ENCODE measurements around the gene SERPIND1.
"Not testable (repeated sequence)": the region's sequence is repeated elsewhere in the genome, so short reads cannot be mapped to it uniquely, and the experiment has no call there.

SERPIND1 gene

GRCh38 chr22:20805972-20806471 is 32.1 kb downstream of the SERPIND1 start:
- H3K9me3 Mint-ChIP-seq (ENCODE audit: low read depth): no peaks in the 10 kb centered on the region
- no peak overlapping the region for H3K27ac Mint-ChIP-seq
- H3K36me3 Mint-ChIP-seq: peaks cover 12% of the 10 kb centered on the region
- peaks cover 12% of the 10 kb centered on the region for H3K4me1 Mint-ChIP-seq (ENCODE audit: low read depth)
- no peaks in the 10 kb centered on the region for H3K27me3 Mint-ChIP-seq
- no peak overlapping the region for H3K4me3 Mint-ChIP-seq

DNA sequence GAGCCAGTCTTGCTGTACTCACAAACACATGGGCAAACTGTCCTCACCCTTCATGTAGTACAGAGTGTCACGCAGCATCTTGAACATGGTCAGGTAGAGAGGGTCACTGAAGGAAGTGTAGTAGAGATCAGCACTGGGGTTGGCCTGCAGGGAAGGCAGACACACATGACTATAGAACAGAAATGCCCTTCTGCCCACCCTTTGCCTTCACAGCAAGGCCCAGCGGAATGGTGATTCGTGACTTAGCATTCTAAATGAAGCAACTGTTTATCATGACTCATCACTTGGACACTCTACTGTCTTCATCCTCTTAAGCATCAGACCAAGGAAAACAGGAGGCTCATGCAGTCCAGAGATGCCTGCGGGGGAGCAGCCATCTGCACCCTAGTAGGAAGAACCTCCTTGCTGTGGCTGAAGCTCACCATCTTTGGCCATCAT is 33.4 kb downstream of the SERPIND1 start:
- H3K36me3 Mint-ChIP-seq: peaks cover 12% of the 10 kb centered on the region
- H3K9me3 Mint-ChIP-seq (ENCODE audit: low read depth): no peaks in the 10 kb centered on the region
- H3K4me3 Mint-ChIP-seq: no peak overlapping the region
- no peaks in the 10 kb centered on the region for H3K27me3 Mint-ChIP-seq
- no peak overlapping the region for H3K27ac Mint-ChIP-seq
- H3K4me1 Mint-ChIP-seq (ENCODE audit: low read depth): peaks cover 21% of the 10 kb centered on the region

DNA sequence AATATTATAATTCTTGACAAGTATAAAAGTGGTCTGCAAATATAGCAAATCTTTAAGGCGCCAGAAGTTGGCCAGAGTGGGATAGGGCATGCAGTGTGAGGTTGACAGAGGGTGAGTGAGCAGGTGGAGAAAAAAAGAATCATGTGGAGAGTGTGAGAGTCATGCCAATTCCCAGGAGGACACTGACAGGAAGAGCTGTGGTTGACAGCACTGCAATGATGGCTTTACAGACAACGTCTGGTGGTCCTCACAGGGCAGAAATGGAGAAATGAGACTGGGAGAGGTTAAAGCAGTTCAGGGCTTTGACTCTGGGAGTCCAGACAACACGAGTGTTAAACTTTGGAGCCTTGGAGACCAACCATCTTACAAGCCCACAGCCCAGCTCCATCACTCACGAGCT is 34.9 kb downstream of the SERPIND1 start:
- Mint-ChIP-seq H3K27me3 (no peaks in the 10 kb centered on the region), H3K9me3 (ENCODE audit: low read depth) (no peaks in the 10 kb centered on the region), H3K36me3 (peaks cover 12% of the 10 kb centered on the region), H3K27ac (peak overlapping the region; percentile 64), H3K4me3 (no peak overlapping the region), H3K4me1 (ENCODE audit: low read depth) (peaks cover 21% of the 10 kb centered on the region)

DNA sequence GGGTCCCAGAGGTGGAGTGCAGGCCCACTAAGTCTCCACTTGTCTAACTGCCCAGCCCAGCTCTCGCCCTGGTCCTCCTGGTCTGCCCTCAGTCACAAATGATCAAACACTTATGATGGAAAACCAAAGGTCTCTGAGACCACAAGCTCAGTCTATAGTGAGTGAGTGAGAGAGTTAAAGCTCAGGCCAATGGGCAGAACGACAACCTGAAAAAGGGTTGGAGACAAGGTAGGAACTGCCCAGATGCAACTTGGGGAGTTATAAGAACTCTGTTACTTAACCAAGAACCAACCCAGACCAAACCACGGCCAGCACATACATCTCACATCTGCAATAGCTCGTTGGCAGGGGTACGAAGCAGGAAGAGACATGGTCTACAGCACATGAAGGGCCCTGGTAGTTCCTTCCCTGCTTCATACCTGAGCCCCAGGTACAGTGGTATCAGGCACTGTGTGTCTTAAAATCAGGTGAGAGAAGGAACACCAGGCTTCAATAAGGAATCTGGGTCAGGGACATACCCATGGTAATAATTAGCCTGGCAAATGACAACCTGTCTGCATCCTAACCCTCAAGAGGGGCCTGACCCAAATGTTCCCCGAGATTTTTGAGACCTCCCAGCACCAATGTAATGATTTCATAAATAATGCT is 35.7 kb downstream of the SERPIND1 start:
- no peaks in the 10 kb centered on the region for H3K27me3 Mint-ChIP-seq
- H3K4me3 Mint-ChIP-seq: no peak overlapping the region
- peaks cover 21% of the 10 kb centered on the region for H3K4me1 Mint-ChIP-seq (ENCODE audit: low read depth)
- no peaks in the 10 kb centered on the region for H3K9me3 Mint-ChIP-seq (ENCODE audit: low read depth)
- peaks cover 8% of the 10 kb centered on the region for H3K36me3 Mint-ChIP-seq
- peak overlapping the region; percentile 86 for H3K27ac Mint-ChIP-seq

- peak overlapping the region; percentile 86 for H3K27ac Mint-ChIP-seq
- H3K9me3 Mint-ChIP-seq (ENCODE audit: low read depth): no peaks in the 10 kb centered on the region
- H3K4me3 Mint-ChIP-seq: peak overlapping the region; percentile 12
- no peaks in the 10 kb centered on the region for H3K27me3 Mint-ChIP-seq
- peaks cover 11% of the 10 kb centered on the region for H3K36me3 Mint-ChIP-seq
- H3K4me1 Mint-ChIP-seq (ENCODE audit: low read depth): peaks cover 21% of the 10 kb centered on the region
Measured at GRCh38 chr22:20810645-20811044, 36.7 kb downstream of the SERPIND1 start.

GRCh38 chr22:20811171-20811570 is 37.3 kb downstream of the SERPIND1 start:
- Mint-ChIP-seq H3K27ac (peak overlapping the region; percentile 86), H3K36me3 (peaks cover 7% of the 10 kb centered on the region), H3K4me3 (no peak overlapping the region)

GRCh38 chr22:20811971-20812660 is 38.2 kb downstream of the SERPIND1 start:
- Mint-ChIP-seq H3K36me3 (peaks cover 7% of the 10 kb centered on the region), H3K27me3 (no peaks in the 10 kb centered on the region), H3K27ac (peak overlapping the region; percentile 67), H3K4me3 (no peak overlapping the region), H3K4me1 (ENCODE audit: low read depth) (peaks cover 21% of the 10 kb centered on the region), H3K9me3 (ENCODE audit: low read depth) (no peaks in the 10 kb centered on the region)

More at GRCh38 chr22:20811171-20811570, 37.3 kb downstream of the SERPIND1 start:
- H3K9me3 Mint-ChIP-seq (ENCODE audit: low read depth): no peaks in the 10 kb centered on the region
- peaks cover 21% of the 10 kb centered on the region for H3K4me1 Mint-ChIP-seq (ENCODE audit: low read depth)
- H3K27me3 Mint-ChIP-seq: no peaks in the 10 kb centered on the region

DNA sequence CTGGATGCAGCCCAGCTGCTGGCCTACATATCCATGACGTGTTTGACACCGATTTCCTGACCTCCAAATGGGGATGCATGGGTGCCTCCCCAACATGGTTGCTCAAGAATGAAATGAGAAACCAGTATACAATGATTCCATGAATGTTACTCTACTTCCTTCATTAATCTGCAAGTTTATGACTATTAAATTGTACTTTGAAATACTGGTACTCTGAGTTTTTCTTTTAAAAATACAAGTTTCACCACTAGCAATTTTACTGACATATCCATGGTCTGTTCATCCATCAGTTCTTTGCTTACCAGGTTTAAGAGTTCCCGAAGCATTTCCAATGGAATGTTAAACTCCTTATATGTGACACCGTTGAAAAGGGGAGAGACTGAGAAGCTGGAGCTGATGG is 39.1 kb downstream of the SERPIND1 start:
- no peak overlapping the region for H3K27ac Mint-ChIP-seq
- H3K4me1 Mint-ChIP-seq (ENCODE audit: low read depth): peaks cover 21% of the 10 kb centered on the region
- no peak overlapping the region for H3K4me3 Mint-ChIP-seq
- H3K9me3 Mint-ChIP-seq (ENCODE audit: low read depth): no peaks in the 10 kb centered on the region
- peaks cover 7% of the 10 kb centered on the region for H3K36me3 Mint-ChIP-seq
- no peaks in the 10 kb centered on the region for H3K27me3 Mint-ChIP-seq

- H3K9me3 Mint-ChIP-seq (ENCODE audit: low read depth): no peaks in the 10 kb centered on the region
- no peak overlapping the region for H3K4me3 Mint-ChIP-seq
- H3K27ac Mint-ChIP-seq: no peak overlapping the region
- peaks cover 21% of the 10 kb centered on the region for H3K4me1 Mint-ChIP-seq (ENCODE audit: low read depth)
- H3K36me3 Mint-ChIP-seq: peaks cover 12% of the 10 kb centered on the region
- H3K27me3 Mint-ChIP-seq: no peaks in the 10 kb centered on the region
Measured at GRCh38 chr22:20814221-20814808, 40.4 kb downstream of the SERPIND1 start.

DNA sequence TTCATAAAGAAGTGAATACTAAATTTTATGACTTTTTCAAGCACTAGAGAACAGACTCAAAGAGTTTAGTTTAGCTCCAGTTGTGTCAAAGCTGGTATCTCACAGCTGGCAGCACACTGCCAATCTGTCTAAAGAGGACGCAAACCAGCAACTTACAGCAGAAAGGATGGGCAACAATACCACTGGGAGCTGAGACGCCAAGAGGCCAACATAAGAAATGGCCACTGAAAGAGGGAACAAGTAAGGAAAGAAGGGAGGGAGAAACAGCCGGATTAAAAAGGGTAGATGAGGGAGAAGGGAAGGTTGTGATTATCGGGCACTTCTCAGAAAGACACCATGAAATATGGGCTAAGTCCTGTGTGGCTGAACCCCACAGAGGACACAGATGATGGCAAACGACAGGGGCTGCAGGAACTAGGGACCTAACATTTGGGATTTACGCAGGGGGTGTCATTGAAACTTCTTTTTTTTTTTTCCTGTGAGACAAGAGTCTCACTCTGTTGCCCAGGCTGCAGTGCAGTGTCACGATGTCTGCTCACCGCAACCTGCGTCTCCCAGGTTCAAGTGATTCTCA is 41.7 kb downstream of the SERPIND1 start:
- Mint-ChIP-seq H3K4me3 (no peak overlapping the region), H3K27me3 (no peaks in the 10 kb centered on the region), H3K4me1 (ENCODE audit: low read depth) (peaks cover 13% of the 10 kb centered on the region), H3K27ac (no peak overlapping the region), H3K36me3 (peaks cover 12% of the 10 kb centered on the region), H3K9me3 (ENCODE audit: low read depth) (no peaks in the 10 kb centered on the region)

DNA sequence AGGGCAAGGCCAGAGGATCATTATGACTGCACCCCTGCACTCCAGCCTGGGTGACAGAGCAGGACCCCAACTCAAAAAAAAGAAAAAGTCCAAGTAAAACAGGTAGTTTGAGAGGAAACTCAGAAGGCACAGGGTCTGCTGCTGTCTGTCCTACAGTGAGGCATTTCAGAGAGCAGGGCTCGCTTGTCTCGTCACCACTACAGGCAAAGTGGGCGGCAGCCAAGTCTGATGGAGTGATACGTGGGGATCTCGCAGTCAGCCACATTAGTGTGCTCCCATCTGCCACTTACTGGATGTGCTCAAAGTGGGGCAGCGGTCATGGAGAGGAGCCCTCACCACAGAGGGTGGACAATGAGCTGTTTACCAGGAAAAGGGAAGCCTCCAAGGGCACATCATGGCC is 42.6 kb downstream of the SERPIND1 start:
- H3K4me3 Mint-ChIP-seq: no peak overlapping the region
- peaks cover 3% of the 10 kb centered on the region for H3K4me1 Mint-ChIP-seq (ENCODE audit: low read depth)
- no peaks in the 10 kb centered on the region for H3K27me3 Mint-ChIP-seq
- no peaks in the 10 kb centered on the region for H3K9me3 Mint-ChIP-seq (ENCODE audit: low read depth)
- H3K36me3 Mint-ChIP-seq: peaks cover 12% of the 10 kb centered on the region
- H3K27ac Mint-ChIP-seq: no peak overlapping the region

GRCh38 chr22:20818471-20818870 is 44.6 kb downstream of the SERPIND1 start:
- Mint-ChIP-seq H3K36me3 (peaks cover 8% of the 10 kb centered on the region), H3K9me3 (ENCODE audit: low read depth) (no peaks in the 10 kb centered on the region), H3K4me3 (no peak overlapping the region), H3K4me1 (ENCODE audit: low read depth) (no peaks in the 10 kb centered on the region), H3K27ac (peak overlapping the region; percentile 41), H3K27me3 (no peaks in the 10 kb centered on the region)

- Mint-ChIP-seq H3K4me1 (ENCODE audit: low read depth) (no peaks in the 10 kb centered on the region), H3K27me3 (no peaks in the 10 kb centered on the region), H3K4me3 (no peak overlapping the region), H3K27ac (no peak overlapping the region), H3K36me3 (peaks cover 8% of the 10 kb centered on the region), H3K9me3 (ENCODE audit: low read depth) (no peaks in the 10 kb centered on the region)
Measured at GRCh38 chr22:20819471-20819870, 45.6 kb downstream of the SERPIND1 start.

- not testable (repeated sequence) for H3K36me3 Mint-ChIP-seq; H3K4me3 Mint-ChIP-seq; H3K27me3 Mint-ChIP-seq; H3K4me1 Mint-ChIP-seq (ENCODE audit: low read depth); H3K9me3 Mint-ChIP-seq (ENCODE audit: low read depth); H3K27ac Mint-ChIP-seq
Measured at GRCh38 chr22:20821717-20822239, 47.9 kb downstream of the SERPIND1 start.

DNA sequence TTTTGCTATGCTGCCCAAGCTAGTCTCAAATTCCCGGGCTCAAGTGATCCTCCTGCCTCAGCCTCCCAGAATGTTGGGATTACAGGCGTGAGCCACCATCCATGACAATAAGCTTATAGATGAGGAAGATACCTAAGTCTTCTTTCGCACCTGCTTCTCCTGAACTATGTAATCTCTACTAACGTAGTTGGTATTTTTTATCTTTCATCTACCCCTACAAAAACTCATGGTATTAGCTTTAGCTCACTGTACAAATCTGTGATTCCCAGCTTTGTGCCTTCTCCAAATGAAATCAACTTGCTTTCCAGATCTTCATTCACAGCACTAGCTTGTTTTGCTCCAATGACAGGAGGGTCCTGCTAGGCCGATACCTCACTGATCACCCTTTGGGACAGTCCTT is 48.3 kb downstream of the SERPIND1 start:
- peaks cover 8% of the 10 kb centered on the region for H3K36me3 Mint-ChIP-seq
- H3K4me1 Mint-ChIP-seq (ENCODE audit: low read depth): no peaks in the 10 kb centered on the region
- H3K4me3 Mint-ChIP-seq: no peak overlapping the region
- no peaks in the 10 kb centered on the region for H3K27me3 Mint-ChIP-seq
- no peaks in the 10 kb centered on the region for H3K9me3 Mint-ChIP-seq (ENCODE audit: low read depth)
- H3K27ac Mint-ChIP-seq: no peak overlapping the region

All from activated naive CD8-positive, alpha-beta T cell (primary cell).